Brain pericyte (primary cell): ENCODE results near the gene B3GALNT2.
"Not testable (repeated sequence)": the region's sequence is repeated elsewhere in the genome, so short reads cannot be mapped to it uniquely, and the experiment has no call there.

Source experiments
- DNase-seq: peaks from one replicate; pipeline ENCODE4 v3.0.0-alpha.2; 2012; ENCODE audit warnings: low read depth, low spot score

The B3GALNT2 gene

GRCh38 chr1:235503403-235504121 lies 690 bp downstream of the B3GALNT2 start:
- DNase-seq = peak; percentile 22

- peak; percentile 15 for DNase-seq
Measured at GRCh38 chr1:235502601-235503402, 1.4 kb downstream of the B3GALNT2 start.

- no peak for DNase-seq
Measured at GRCh38 chr1:235500971-235501540, 3.2 kb downstream of the B3GALNT2 start.

GRCh38 chr1:235495551-235495950 lies 8.7 kb downstream of the B3GALNT2 start:
- DNase-seq = no peak

- no peak for DNase-seq
Measured at GRCh38 chr1:235495030-235495429, 9.2 kb downstream of the B3GALNT2 start.

- no peak for DNase-seq
Measured at GRCh38 chr1:235494531-235494930, 9.7 kb downstream of the B3GALNT2 start.

- DNase-seq = no peak
Measured at GRCh38 chr1:235491644-235492043, 12.6 kb downstream of the B3GALNT2 start.

GRCh38 chr1:235486321-235486720 lies 17.9 kb downstream of the B3GALNT2 start:
- no peak for DNase-seq

- DNase-seq = no peak
Measured at GRCh38 chr1:235485558-235485957, 18.7 kb downstream of the B3GALNT2 start.

GRCh38 chr1:235483090-235483489 lies 21.2 kb downstream of the B3GALNT2 start:
- DNase-seq = no peak

GRCh38 chr1:235473806-235474205 lies 30.4 kb downstream of the B3GALNT2 start:
- DNase-seq = no peak

GRCh38 chr1:235470741-235471439 lies 33.4 kb downstream of the B3GALNT2 start:
- no peak for DNase-seq

- DNase-seq = not testable (repeated sequence)
Measured at GRCh38 chr1:235469897-235470296, 34.4 kb downstream of the B3GALNT2 start.

- DNase-seq = no peak
Measured at GRCh38 chr1:235468970-235469369, 35.3 kb downstream of the B3GALNT2 start.

GRCh38 chr1:235468004-235468403 lies 36.2 kb downstream of the B3GALNT2 start:
- no peak for DNase-seq

- no peak for DNase-seq
Measured at GRCh38 chr1:235465066-235465465, 39.2 kb downstream of the B3GALNT2 start.

- not testable (repeated sequence) for DNase-seq
Measured at GRCh38 chr1:235462832-235463231, 41.4 kb downstream of the B3GALNT2 start.

GRCh38 chr1:235461954-235462353 lies 42.3 kb downstream of the B3GALNT2 start:
- no peak for DNase-seq

GRCh38 chr1:235460770-235461169 lies 43.5 kb downstream of the B3GALNT2 start:
- DNase-seq = no peak

- not testable (repeated sequence) for DNase-seq
Measured at GRCh38 chr1:235457856-235458255, 46.4 kb downstream of the B3GALNT2 start.

GRCh38 chr1:235455823-235456222 lies 48.4 kb downstream of the B3GALNT2 start:
- DNase-seq = no peak

GRCh38 chr1:235455097-235455496 lies 49.2 kb downstream of the B3GALNT2 start:
- no peak for DNase-seq
